ENCODE results near the gene LMO4.

LMO4 gene

DNA sequence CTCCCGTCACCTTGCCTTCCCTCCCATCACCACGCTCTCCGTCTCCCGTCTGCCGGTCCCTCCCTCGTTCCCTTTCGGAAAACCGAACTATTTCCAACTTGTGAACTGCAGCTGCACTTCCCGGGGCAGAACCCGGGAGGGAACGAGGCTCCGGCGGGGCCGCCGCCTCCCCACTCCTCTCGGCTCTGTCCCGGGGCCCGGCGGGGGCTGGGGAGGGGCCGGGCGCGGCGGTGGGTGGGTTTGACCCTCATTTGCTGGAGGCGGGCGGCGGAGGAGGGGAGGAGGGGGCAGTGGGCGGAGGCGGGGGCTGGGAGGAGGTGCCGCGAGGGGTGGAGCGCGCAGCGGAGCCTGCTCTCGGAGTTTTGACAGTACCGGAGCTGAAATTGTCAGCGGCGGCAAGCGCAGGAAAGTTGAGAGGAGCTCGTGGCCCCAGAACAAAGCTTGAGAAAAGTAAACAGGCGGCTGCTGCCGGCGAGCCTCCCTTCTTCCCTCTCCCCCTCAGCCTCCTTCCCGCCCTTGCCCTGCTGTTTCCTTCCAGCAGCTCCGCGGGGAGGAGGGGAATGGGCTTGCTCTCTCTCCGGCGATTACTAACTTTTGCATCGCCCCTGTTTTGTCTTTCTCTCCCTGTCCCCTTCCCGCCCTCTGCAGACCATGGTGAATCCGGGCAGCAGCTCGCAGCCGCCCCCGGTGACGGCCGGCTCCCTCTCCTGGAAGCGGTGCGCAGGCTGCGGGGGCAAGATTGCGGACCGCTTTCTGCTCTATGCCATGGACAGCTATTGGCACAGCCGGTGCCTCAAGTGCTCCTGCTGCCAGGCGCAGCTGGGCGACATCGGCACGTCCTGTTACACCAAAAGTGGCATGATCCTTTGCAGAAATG, 2.9 kb downstream of the LMO4 start:
- H4K20me1 ChIP-seq (ENCODE audit: insufficient read depth, low read length), result no peaks in the 10 kb centered on the region
- DNase-seq, result peak; percentile 81

DNA sequence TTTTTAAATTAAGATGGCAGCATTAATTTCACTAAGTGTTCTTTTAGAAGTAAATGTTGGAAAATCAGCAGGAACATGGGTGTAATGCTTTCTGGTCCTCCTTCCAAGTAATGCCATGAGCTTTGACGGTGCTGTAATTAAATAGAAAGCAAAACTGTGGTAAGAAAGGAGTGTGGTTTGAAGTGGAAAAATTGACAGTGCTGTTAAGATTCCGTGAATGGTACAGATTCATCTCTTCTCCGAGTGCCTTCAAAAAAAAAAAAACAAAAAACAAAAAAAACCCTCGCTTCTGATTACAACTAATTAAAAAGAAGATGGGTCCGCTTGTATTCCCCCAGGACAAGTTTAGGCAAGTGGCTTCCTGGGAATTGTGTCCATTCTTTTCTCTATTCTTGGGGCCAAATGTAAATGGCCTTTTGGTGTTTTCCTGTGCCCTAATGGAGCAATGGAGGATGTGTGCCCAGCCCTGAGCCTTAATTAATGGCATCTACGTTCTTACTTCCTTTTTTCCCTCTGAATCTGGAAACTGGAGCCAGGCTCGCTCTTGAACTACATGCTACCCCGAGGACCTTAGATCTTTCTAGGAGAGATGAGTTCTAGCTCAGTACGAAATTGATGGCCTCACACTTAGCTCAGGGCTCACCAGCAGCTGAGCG, 5.1 kb downstream of the LMO4 start:
- Histone ChIP-seq H3K9me3 (replicated peaks; ENCODE audit: insufficient read depth, low read length) (no peaks in the 10 kb centered on the region), H3K4me2 (ENCODE audit: low read depth, low read length) (peak overlapping the region; percentile 95), H3K27me3 (replicated peaks; ENCODE audit: insufficient read depth, low read length) (no peaks in the 10 kb centered on the region), H3K9ac (ENCODE audit: low read length) (peak overlapping the region; percentile 85), H3F3A (ENCODE audit: insufficient read depth, low read length) (peaks cover 63% of the 10 kb centered on the region), H3K4me3 (ENCODE audit: low read length) (peak overlapping the region; percentile 80), H2AFZ (ENCODE audit: low read length) (no peak overlapping the region), H4K20me1 (ENCODE audit: insufficient read depth, low read length) (0 out of 2 replicates have a peak, but pooled peaks cover 5% of the 10 kb centered on the region), H3K9me2 (replicated peaks; ENCODE audit: insufficient read depth, low read length) (no peaks in the 10 kb centered on the region), H3K36me3 (replicated peaks; ENCODE audit: insufficient read depth, low read length) (peaks cover 12% of the 10 kb centered on the region; the same call in 1 of the 2 replicates), H3K79me2 (ENCODE audit: low read length) (peaks cover 94% of the 10 kb centered on the region), H3K27ac (ENCODE audit: low read length) (peak overlapping the region; percentile 80), H3K4me1 (ENCODE audit: low read length) (peaks cover 12% of the 10 kb centered on the region)
- peak; percentile 76 for DNase-seq
- no peak for TF ChIP-seq EZH2phosphoT487 (IDR thresholded peaks at IDR 0.05; ENCODE audit: low read length)
- no peak for TF ChIP-seq EZH2 (optimal IDR thresholded peaks at IDR 0.05; ENCODE audit: low read depth, low read length)
- TF ChIP-seq, protein P1, sequence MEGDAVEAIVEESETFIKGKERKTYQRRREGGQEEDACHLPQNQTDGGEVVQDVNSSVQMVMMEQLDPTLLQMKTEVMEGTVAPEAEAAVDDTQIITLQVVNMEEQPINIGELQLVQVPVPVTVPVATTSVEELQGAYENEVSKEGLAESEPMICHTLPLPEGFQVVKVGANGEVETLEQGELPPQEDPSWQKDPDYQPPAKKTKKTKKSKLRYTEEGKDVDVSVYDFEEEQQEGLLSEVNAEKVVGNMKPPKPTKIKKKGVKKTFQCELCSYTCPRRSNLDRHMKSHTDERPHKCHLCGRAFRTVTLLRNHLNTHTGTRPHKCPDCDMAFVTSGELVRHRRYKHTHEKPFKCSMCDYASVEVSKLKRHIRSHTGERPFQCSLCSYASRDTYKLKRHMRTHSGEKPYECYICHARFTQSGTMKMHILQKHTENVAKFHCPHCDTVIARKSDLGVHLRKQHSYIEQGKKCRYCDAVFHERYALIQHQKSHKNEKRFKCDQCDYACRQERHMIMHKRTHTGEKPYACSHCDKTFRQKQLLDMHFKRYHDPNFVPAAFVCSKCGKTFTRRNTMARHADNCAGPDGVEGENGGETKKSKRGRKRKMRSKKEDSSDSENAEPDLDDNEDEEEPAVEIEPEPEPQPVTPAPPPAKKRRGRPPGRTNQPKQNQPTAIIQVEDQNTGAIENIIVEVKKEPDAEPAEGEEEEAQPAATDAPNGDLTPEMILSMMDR (IDR thresholded peaks at IDR 0.05; ENCODE audit: low read length), result no peak

More for the DNA sequence above, 2.9 kb downstream of the LMO4 start:
- TF ChIP-seq EZH2 (optimal IDR thresholded peaks at IDR 0.05; ENCODE audit: low read depth, low read length), result no peak
- TF ChIP-seq, protein P1 (IDR thresholded peaks at IDR 0.05; ENCODE audit: low read length), result peak; percentile 27
- peak overlapping the region; percentile 80 for H3K4me3 ChIP-seq (ENCODE audit: low read length)
- H2AFZ ChIP-seq (ENCODE audit: low read length), result 0 out of 2 replicates have a peak overlapping the region, but pooled peaks have one; percentile 15
- H3K4me2 ChIP-seq (ENCODE audit: low read depth, low read length), result peak overlapping the region; percentile 95
- peak overlapping the region; percentile 80 for H3K27ac ChIP-seq (ENCODE audit: low read length)
- no peaks in the 10 kb centered on the region; the same call in 1 of the 2 replicates for H3K36me3 ChIP-seq (replicated peaks; ENCODE audit: insufficient read depth, low read length)
- H3K9me3 ChIP-seq (replicated peaks; ENCODE audit: insufficient read depth, low read length), result no peaks in the 10 kb centered on the region
- H3K27me3 ChIP-seq (replicated peaks; ENCODE audit: insufficient read depth, low read length), result no peaks in the 10 kb centered on the region
- peaks cover 73% of the 10 kb centered on the region for H3F3A ChIP-seq (ENCODE audit: insufficient read depth, low read length)
- H3K79me2 ChIP-seq (ENCODE audit: low read length), result peaks cover 76% of the 10 kb centered on the region
- peak overlapping the region; percentile 85 for H3K9ac ChIP-seq (ENCODE audit: low read length)
- H3K4me1 ChIP-seq (ENCODE audit: low read length), result peaks cover 7% of the 10 kb centered on the region; the same call in 1 of the 2 replicates
- H3K9me2 ChIP-seq (replicated peaks; ENCODE audit: insufficient read depth, low read length), result no peaks in the 10 kb centered on the region

DNA sequence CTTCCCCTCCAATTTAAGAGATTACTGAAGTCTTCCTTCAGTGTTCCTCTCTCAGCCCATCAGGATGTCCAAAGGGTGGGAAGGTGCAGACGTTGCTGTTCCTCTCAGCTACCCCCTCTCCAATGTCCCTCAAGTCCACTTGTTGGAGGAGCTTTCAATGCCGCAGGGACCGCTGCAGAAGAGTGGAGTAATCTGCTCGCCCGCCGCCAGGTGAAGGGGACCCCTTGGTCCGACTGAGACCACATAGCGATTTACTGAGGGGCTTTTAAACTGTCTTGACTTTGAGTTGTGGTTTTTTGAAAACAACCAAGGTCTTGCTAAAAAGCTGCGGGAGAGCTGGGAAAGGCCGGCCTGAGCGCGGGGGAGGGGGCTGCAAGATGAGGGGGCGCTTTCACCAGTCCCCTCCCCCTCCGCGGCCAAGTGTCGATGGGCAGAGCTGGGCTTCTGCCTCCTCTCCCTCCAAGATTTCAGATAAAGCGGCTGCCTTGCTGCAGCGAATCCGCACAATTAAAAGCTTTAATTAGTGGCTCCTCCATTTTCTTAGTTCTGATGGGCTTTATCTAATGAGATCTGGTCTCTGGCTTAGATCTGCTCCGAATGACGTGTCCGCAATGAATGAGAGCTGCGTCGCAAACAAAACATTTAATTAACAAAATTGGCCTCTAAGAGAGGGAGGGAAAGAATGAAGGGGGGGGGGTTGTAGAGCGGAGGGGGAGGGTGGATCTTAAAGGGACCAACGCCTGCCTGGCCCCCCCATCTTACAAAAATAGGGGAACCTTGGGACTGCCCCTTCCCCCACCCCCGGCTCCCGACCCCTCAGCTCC, 5.9 kb downstream of the LMO4 start:
- H3K9ac ChIP-seq (ENCODE audit: low read length), result peak overlapping the region; percentile 85
- H3K27me3 ChIP-seq (replicated peaks; ENCODE audit: insufficient read depth, low read length), result no peaks in the 10 kb centered on the region
- H3K27ac ChIP-seq (ENCODE audit: low read length), result peak overlapping the region; percentile 80
- no peak for TF ChIP-seq EZH2 (optimal IDR thresholded peaks at IDR 0.05; ENCODE audit: low read depth, low read length)
- TF ChIP-seq, protein P1 (IDR thresholded peaks at IDR 0.05; ENCODE audit: low read length), result peak; percentile 34
- TF ChIP-seq EZH2phosphoT487 (IDR thresholded peaks at IDR 0.05; ENCODE audit: low read length), result no peak
- no peaks in the 10 kb centered on the region for H3K9me3 ChIP-seq (replicated peaks; ENCODE audit: insufficient read depth, low read length)
- H3K4me1 ChIP-seq (ENCODE audit: low read length), result peaks cover 12% of the 10 kb centered on the region
- DNase-seq, result peak; percentile 64
- H3K36me3 ChIP-seq (replicated peaks; ENCODE audit: insufficient read depth, low read length), result peaks cover 18% of the 10 kb centered on the region; the same call in 1 of the 2 replicates
- H2AFZ ChIP-seq (ENCODE audit: low read length), result no peak overlapping the region
- H3K9me2 ChIP-seq (replicated peaks; ENCODE audit: insufficient read depth, low read length), result no peaks in the 10 kb centered on the region
- peaks cover 55% of the 10 kb centered on the region for H3F3A ChIP-seq (ENCODE audit: insufficient read depth, low read length)
- peak overlapping the region; percentile 80 for H3K4me3 ChIP-seq (ENCODE audit: low read length)
- H3K79me2 ChIP-seq (ENCODE audit: low read length), result peaks cover 94% of the 10 kb centered on the region
- 0 out of 2 replicates have a peak, but pooled peaks cover 5% of the 10 kb centered on the region for H4K20me1 ChIP-seq (ENCODE audit: insufficient read depth, low read length)
- peak overlapping the region; percentile 95 for H3K4me2 ChIP-seq (ENCODE audit: low read depth, low read length)

Measured in MM.1S (cell line).